ENCODE results near the gene STARD10. TPM values are rescaled to one million over a fixed set of nuclear protein-coding genes. Genes with fewer than 3 reads are reported as not detected.

Gene STARD10
- total and polyA plus RNA-seq, 4 donors, result 70.5 to 328 (median 232) TPM

GRCh38 chr11:72716290-72716689 is 77.6 kb downstream of the STARD10 start:
- H3K9ac ChIP-seq (ENCODE audit: low read depth in 1 of 2, low read length in 2 of 2), result no peak overlapping the region
- peaks cover 13 to 33% (median 27%) of the 10 kb centered on the region in 4 donors for H3K4me1 ChIP-seq (ENCODE audit: control insufficient read depth in 4 of 4, insufficient read depth in 4 of 4, low read length in 3 of 4)
- no peak for DNase-seq (ENCODE audit: low spot score)
- H3K4me3 ChIP-seq (ENCODE audit: low read depth in 1 of 3, low read length in 3 of 3), result no peak overlapping the region
- peaks cover 2 to 17% (median 13%) of the 10 kb centered on the region in 4 donors for H3K36me3 ChIP-seq (ENCODE audit: control insufficient read depth in 4 of 4, insufficient read depth in 3 of 4, low read depth in 1 of 4, low read length in 3 of 4)
- H3K9me3 ChIP-seq (ENCODE audit: control insufficient read depth in 4 of 4, low read length in 3 of 4), result no peaks in the 10 kb centered on the region
- H3K27ac ChIP-seq (ENCODE audit: low read depth in 1 of 2, low read length in 2 of 2), result no peak overlapping the region
- no peaks in the 10 kb centered on the region for H3K27me3 ChIP-seq (ENCODE audit: control insufficient read depth in 4 of 4, insufficient read depth in 4 of 4, low read length in 3 of 4)
- TF ChIP-seq, protein P1, sequence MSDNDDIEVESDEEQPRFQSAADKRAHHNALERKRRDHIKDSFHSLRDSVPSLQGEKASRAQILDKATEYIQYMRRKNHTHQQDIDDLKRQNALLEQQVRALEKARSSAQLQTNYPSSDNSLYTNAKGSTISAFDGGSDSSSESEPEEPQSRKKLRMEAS (IDR thresholded peaks at IDR 0.05), result no peak
- TF ChIP-seq GABPA (IDR thresholded peaks at IDR 0.05 in 1 of 2, conservative IDR thresholded peaks at IDR 0.05 in 1 of 2), result no peak
- TF ChIP-seq ZBTB33 (IDR thresholded peaks at IDR 0.05), result no peak
- TF ChIP-seq SP1 (IDR thresholded peaks at IDR 0.05), result no peak
- no peak for TF ChIP-seq TAF1 (conservative IDR thresholded peaks at IDR 0.05)
- TF ChIP-seq FOXA1 (IDR thresholded peaks at IDR 0.05), result no peak
- TF ChIP-seq YY1 (IDR thresholded peaks at IDR 0.05), result no peak
- TF ChIP-seq HNF4G (IDR thresholded peaks at IDR 0.05), result no peak
- TF ChIP-seq EGR1 (IDR thresholded peaks at IDR 0.05; ENCODE audit: low read depth in 2 of 2), result no peak
- TF ChIP-seq NR2F2 (IDR thresholded peaks at IDR 0.05), result no peak
- TF ChIP-seq, protein P2, sequence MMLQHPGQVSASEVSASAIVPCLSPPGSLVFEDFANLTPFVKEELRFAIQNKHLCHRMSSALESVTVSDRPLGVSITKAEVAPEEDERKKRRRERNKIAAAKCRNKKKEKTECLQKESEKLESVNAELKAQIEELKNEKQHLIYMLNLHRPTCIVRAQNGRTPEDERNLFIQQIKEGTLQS (IDR thresholded peaks at IDR 0.05), result no peak
- no peak for TF ChIP-seq JUND (IDR thresholded peaks at IDR 0.05)
- TF ChIP-seq REST (IDR thresholded peaks at IDR 0.05), result no peak
- TF ChIP-seq RAD21 (IDR thresholded peaks at IDR 0.05), result no peak
- TF ChIP-seq, protein P3, sequence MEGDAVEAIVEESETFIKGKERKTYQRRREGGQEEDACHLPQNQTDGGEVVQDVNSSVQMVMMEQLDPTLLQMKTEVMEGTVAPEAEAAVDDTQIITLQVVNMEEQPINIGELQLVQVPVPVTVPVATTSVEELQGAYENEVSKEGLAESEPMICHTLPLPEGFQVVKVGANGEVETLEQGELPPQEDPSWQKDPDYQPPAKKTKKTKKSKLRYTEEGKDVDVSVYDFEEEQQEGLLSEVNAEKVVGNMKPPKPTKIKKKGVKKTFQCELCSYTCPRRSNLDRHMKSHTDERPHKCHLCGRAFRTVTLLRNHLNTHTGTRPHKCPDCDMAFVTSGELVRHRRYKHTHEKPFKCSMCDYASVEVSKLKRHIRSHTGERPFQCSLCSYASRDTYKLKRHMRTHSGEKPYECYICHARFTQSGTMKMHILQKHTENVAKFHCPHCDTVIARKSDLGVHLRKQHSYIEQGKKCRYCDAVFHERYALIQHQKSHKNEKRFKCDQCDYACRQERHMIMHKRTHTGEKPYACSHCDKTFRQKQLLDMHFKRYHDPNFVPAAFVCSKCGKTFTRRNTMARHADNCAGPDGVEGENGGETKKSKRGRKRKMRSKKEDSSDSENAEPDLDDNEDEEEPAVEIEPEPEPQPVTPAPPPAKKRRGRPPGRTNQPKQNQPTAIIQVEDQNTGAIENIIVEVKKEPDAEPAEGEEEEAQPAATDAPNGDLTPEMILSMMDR (IDR thresholded peaks at IDR 0.05; ENCODE audit: low read depth, low read length, missing input control), result no peak
- TF ChIP-seq FOXA2 (IDR thresholded peaks at IDR 0.05), result no peak
- no peak for TF ChIP-seq RXRA (IDR thresholded peaks at IDR 0.05)
- 83% methylated on average over 7 of the region's 7 CpGs for WGBS
